Measurements from ENCODE around the gene C2orf81. TPM values are rescaled to one million over a fixed set of nuclear protein-coding genes. Genes with fewer than 3 reads are reported as not detected.

Gene C2orf81
- polyA plus RNA-seq, 1 donor from 2014 or later, result 3.3 TPM

- Histone ChIP-seq H2AFZ (ENCODE audit: low read depth, low read length) (no peak overlapping the region), H3K9me3 (ENCODE audit: low read length) (no peaks in the 10 kb centered on the region), H3K4me2 (ENCODE audit: low read length) (no peak overlapping the region), H3K27ac (ENCODE audit: low read length) (no peak overlapping the region), H3K27me3 (ENCODE audit: insufficient read depth, low read depth, low read length) (no peaks in the 10 kb centered on the region), H4K20me1 (ENCODE audit: insufficient read depth) (no peaks in the 10 kb centered on the region), H3K9me2 (ENCODE audit: insufficient read depth, low read length) (no peaks in the 10 kb centered on the region), H3F3A (ENCODE audit: insufficient read depth, low read length, poor library complexity, severe bottlenecking) (no peaks in the 10 kb centered on the region), H3K4me3 (ENCODE audit: low read length) (no peak overlapping the region), H3K36me3 (ENCODE audit: insufficient read depth, low read length) (no peaks in the 10 kb centered on the region), H3K79me2 (replicated peaks; ENCODE audit: insufficient read depth, low read length) (no peaks in the 10 kb centered on the region), H3K9ac (ENCODE audit: low read length) (no peak overlapping the region)
- no peak for TF ChIP-seq EP300 (conservative IDR thresholded peaks at IDR 0.05; ENCODE audit: poor library complexity, severe bottlenecking)
- no peak for TF ChIP-seq CTCF (IDR thresholded peaks at IDR 0.05; ENCODE audit: poor library complexity, severe bottlenecking)
- TF ChIP-seq RAD21 (conservative IDR thresholded peaks at IDR 0.05), result no peak
- no peak for TF ChIP-seq EZH2 (IDR thresholded peaks at IDR 0.05; ENCODE audit: borderline replicate concordance, insufficient read depth, low read length, poor library complexity, severe bottlenecking)
- TF ChIP-seq, protein P1, sequence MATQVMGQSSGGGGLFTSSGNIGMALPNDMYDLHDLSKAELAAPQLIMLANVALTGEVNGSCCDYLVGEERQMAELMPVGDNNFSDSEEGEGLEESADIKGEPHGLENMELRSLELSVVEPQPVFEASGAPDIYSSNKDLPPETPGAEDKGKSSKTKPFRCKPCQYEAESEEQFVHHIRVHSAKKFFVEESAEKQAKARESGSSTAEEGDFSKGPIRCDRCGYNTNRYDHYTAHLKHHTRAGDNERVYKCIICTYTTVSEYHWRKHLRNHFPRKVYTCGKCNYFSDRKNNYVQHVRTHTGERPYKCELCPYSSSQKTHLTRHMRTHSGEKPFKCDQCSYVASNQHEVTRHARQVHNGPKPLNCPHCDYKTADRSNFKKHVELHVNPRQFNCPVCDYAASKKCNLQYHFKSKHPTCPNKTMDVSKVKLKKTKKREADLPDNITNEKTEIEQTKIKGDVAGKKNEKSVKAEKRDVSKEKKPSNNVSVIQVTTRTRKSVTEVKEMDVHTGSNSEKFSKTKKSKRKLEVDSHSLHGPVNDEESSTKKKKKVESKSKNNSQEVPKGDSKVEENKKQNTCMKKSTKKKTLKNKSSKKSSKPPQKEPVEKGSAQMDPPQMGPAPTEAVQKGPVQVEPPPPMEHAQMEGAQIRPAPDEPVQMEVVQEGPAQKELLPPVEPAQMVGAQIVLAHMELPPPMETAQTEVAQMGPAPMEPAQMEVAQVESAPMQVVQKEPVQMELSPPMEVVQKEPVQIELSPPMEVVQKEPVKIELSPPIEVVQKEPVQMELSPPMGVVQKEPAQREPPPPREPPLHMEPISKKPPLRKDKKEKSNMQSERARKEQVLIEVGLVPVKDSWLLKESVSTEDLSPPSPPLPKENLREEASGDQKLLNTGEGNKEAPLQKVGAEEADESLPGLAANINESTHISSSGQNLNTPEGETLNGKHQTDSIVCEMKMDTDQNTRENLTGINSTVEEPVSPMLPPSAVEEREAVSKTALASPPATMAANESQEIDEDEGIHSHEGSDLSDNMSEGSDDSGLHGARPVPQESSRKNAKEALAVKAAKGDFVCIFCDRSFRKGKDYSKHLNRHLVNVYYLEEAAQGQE (IDR thresholded peaks at IDR 0.05; ENCODE audit: borderline replicate concordance), result no peak
- TF ChIP-seq MXI1 (conservative IDR thresholded peaks at IDR 0.05; ENCODE audit: poor library complexity, severe bottlenecking), result no peak
- TF ChIP-seq POLR2AphosphoS5 (IDR thresholded peaks at IDR 0.05), result no peak
- no peak for TF ChIP-seq TAF1 (IDR thresholded peaks at IDR 0.05; ENCODE audit: low read depth)
- TF ChIP-seq SMC3 (conservative IDR thresholded peaks at IDR 0.05; ENCODE audit: poor library complexity), result no peak
These were observed 13.7 kb downstream of the C2orf81 start for GRCh38 chr2:74407682-74408081.

- H3K9ac ChIP-seq (ENCODE audit: low read length), result no peak overlapping the region
- no peaks in the 10 kb centered on the region for H3K9me2 ChIP-seq (ENCODE audit: insufficient read depth, low read length)
- TF ChIP-seq, protein P1 (IDR thresholded peaks at IDR 0.05; ENCODE audit: borderline replicate concordance), result no peak
- TF ChIP-seq CTCF (IDR thresholded peaks at IDR 0.05; ENCODE audit: poor library complexity, severe bottlenecking) (no peak), EZH2 (IDR thresholded peaks at IDR 0.05; ENCODE audit: borderline replicate concordance, insufficient read depth, low read length, poor library complexity, severe bottlenecking) (no peak), MXI1 (conservative IDR thresholded peaks at IDR 0.05; ENCODE audit: poor library complexity, severe bottlenecking) (no peak), RAD21 (conservative IDR thresholded peaks at IDR 0.05) (no peak), SMC3 (conservative IDR thresholded peaks at IDR 0.05; ENCODE audit: poor library complexity) (no peak), POLR2AphosphoS5 (IDR thresholded peaks at IDR 0.05) (no peak), TAF1 (IDR thresholded peaks at IDR 0.05; ENCODE audit: low read depth) (no peak), EP300 (conservative IDR thresholded peaks at IDR 0.05; ENCODE audit: poor library complexity, severe bottlenecking) (no peak)
- no peaks in the 10 kb centered on the region for H3F3A ChIP-seq (ENCODE audit: insufficient read depth, low read length, poor library complexity, severe bottlenecking)
- no peak overlapping the region for H3K4me2 ChIP-seq (ENCODE audit: low read length)
- H4K20me1 ChIP-seq (ENCODE audit: insufficient read depth), result no peaks in the 10 kb centered on the region
- H3K4me3 ChIP-seq (ENCODE audit: low read length), result no peak overlapping the region
- H3K27me3 ChIP-seq (ENCODE audit: insufficient read depth, low read depth, low read length), result no peaks in the 10 kb centered on the region
- H3K36me3 ChIP-seq (ENCODE audit: insufficient read depth, low read length), result no peaks in the 10 kb centered on the region
- no peak overlapping the region for H3K27ac ChIP-seq (ENCODE audit: low read length)
- H3K9me3 ChIP-seq (ENCODE audit: low read length), result no peaks in the 10 kb centered on the region
- H2AFZ ChIP-seq (ENCODE audit: low read depth, low read length), result no peak overlapping the region
- no peaks in the 10 kb centered on the region for H3K79me2 ChIP-seq (replicated peaks; ENCODE audit: insufficient read depth, low read length)
These were observed 15.4 kb downstream of the C2orf81 start for GRCh38 chr2:74406035-74406434.

Measured in neural cell (in vitro differentiated cells).